ENCODE measurements around the gene KIF18A.
"Not testable (repeated sequence)": the region's sequence is repeated elsewhere in the genome, so short reads cannot be mapped to it uniquely, and the experiment has no call there.

Gene KIF18A

DNA sequence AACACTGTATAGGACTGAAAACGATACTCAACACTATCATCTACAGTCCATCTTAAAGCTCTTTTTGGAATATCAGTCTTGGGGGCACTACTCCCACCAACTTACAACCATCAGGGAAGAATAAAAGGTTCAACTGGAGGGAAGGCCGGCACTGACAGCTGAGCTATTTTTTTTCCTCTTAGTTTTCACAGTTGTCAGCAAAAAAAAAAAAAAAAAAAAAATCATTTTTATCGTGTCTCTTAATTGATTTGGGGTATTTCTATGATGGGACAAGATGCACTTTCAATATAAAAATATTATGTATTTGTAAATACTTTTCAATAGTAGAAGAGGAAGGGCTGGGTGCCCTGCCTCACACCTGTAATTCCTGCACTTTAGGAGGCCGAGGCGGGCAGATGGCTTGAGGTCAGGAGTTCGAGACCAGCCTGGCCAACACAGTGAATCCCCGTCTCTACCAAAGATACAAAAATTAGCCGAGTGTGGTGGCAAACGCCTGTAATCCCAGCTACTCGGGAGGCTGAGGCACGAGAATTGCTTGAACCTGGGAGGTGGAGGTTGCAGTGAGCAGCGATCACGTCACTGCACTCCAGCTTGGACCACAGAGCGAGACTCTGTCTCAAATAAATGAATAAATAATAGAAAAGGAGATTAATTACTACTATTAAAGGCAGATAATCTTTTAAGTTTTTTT lies 1.5 kb downstream of the KIF18A start:
- DNase-seq: no peak

DNA sequence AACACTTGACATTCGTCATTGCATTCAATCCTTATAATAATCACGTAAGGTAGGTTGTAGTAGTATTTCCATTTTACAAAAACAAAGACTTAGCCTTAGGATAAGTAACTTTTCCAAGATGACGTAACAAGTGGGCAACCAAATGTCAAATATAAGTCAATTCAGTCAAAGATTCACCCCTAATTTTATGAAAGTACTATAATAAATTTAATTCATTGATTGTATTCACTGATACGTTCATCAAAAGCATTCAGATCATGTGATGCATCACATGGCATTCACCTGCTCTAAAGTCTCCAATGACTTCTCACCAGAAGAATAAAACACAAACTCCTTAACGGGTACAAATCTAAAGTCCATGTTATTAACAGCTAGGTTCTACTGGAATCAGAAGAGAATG lies 2.1 kb downstream of the KIF18A start:
- no peak for DNase-seq

DNA sequence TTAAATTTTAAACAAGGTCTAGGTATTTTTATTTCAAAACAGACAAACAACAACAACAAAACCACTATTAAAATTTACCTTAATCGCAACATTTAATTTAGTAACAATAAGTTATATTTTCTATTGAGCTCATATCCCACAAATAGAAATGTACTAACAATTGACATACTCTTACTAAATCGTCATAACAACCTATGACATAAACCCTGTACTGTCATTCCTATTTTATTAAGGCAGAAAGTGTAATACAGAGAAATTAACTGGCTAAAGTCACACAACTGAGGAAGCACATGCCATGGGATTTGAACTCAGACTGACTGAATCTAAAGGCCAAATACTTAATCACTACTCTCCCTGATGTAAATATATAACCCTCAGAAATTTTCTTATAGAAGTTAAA lies 3.0 kb downstream of the KIF18A start:
- DNase-seq: no peak

DNA sequence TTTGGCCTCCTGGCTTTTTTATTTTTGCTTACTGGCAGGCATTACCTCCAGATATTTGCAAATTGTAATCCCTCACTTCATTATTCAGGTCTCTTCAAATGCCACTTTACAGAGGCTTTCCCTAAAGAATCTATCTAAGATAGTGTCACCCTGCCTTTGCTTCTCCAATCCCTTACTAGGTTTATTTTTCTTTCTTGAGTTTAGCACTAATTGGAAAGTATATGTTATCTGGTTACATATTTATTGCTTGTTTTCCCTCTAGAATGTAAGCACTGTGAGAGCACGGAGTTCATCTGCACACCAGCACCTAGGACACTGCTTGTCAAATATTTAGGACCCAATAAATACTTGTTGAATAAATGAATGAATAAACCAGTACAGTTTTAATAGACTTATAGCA lies 3.5 kb downstream of the KIF18A start:
- no peak for DNase-seq

DNA sequence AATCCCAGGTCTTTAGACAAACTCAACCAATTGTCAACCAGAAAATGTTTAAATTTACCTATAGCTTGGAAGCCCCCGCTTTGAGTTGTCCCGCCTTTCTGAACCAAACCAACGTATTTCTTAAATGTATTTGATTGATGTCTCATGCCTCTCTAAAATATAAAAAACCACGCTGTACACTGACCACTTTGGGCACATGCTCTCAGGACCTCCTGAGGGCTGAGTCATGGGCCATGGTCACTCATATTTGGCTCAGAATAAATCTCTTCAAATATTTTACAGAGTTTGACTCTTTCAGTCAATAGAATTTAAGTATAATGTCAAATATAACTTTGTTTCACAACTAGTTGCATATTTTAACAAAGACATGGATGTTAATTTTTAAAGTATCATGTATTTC lies 5.7 kb downstream of the KIF18A start:
- not testable (repeated sequence) for DNase-seq

DNA sequence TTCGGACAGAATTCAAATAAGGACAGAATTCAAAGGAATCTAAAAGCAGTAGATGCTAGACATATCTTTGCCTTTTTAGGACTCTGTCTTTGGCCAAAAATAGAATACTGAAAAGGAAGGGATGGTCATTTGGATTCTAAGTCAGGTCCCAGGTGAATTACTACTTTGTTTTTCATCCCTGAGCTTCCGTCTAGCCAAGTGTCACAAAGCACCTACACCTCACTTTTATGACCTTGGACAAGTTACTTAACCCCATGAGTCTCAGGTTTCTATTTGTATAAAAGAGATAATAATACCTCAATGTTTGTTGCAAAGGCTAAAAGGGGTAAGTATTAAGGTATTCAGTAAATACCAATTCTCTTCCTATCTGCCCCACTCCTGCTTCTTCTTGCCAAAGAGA lies 7.3 kb downstream of the KIF18A start:
- DNase-seq: no peak

DNA sequence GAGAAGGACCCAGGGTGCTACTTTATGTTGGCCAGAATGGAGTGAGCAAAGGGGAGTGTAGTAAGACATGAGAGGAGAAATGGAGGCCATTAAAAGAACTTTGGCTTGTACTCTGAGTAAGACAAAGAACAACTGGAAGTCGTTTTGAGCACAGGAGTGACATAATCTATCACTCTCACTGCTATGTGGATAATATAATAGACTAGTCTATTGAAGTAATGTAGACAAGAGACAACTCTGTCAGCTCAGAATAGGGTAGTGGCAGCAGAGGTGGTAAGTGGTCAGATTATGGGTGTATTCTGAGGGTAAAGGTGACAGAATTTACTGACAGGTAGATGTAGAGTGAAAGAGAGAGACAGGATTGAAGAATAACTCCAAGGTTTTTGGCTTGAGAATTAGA lies 8.2 kb downstream of the KIF18A start:
- DNase-seq: no peak

DNA sequence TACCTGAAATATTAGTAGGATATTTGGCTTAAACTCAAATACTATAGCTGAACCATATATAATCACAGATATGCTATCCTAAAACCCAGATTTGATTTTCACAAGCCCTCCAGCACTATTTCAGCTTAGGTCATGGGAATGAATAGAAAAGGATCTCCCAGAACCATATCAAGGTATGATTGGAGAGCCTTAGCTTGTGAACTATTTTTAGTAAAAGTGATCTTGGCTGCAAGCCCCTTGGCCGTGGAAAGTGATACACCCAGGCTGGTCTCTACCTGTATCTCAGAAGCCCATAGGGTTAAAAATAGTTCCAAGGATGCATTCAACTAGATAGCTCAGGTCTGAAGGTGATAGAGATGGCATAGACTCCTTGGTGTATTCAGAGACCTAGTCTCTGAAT lies 9.7 kb downstream of the KIF18A start:
- DNase-seq: no peak

DNA sequence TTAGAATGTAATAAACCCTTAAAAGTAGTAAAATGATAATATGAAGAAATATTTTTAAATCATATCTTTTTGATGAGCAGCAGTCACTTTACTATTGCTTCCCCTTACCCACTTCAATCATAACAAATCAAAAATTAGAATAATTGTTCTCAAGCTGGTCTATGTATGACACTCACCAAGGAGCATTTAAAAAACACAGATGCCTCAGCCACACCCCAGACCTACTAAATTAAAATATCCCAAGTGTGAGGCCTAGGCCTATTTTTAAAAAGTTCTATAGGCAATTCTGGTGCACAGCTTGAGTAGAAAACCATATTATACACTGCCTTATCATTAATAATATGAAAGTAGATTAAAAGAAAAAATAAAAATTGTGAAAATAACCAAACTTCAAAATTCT lies 15.2 kb downstream of the KIF18A start:
- no peak for DNase-seq

DNA sequence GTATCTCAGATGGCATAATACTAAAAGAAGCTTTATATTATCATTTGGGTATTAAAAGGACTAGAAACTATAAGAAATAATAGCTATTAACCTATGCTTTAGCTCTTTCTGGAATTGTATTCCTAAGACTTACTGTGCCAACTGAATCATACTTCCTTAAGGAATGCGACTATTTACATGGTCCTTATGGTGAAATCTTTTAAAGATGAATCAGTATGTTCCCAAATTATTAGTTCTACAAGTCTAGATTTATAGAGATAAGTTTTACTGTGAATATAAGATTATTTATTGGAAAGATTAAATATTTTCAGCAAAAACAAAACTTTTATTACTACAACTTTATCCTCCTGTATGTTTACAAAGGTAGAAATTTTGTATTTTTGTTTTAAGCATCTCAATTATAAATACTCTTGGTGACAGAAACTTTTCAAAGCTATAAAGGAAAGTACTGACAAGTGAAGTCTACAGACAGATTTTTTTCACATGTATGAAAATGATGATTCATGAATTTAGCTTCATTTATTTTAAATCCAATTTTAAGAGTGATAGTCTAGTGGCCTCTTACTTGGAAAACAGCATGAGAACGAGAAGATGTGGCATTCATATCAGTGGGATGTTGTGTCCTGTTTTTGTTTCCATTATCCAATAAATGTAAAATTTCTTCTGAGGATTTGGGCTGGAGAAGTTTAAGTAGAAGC lies 17.8 kb downstream of the KIF18A start:
- no peak for DNase-seq

DNA sequence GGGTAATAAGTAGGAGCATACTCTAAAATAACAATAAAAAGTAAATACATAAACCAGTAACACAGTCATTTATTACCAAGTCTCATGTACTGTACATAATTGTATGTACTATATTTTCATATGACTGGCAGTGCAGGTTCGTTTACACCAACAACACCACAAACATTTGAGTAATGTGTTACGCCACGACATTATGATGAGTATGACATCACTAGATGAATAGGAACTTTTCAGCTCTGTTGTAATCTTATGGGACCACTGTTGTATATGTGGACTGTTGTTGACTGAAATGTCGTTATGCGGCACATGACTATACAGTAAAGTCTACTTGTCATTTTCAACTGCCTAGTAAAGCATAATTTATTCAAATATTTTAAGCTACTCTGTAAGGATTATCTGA lies 18.6 kb downstream of the KIF18A start:
- no peak for DNase-seq

DNA sequence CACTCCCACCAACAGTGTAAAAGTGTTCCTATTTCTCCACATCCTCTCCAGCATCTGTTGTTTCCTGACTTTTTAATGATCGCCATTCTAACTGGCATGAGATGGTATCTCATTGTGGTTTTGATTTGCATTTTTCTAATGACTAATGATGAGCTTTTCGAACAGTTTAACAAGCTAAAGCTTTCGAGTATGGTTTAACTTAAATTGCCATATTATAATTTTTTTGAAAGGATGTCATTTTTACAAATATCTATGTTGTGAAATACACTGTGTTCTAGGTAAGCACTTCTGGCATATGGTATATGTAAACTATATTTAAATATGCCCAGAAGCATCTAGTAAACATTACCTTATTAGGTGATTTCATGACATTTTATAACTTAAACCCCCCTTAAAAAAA lies 20.3 kb downstream of the KIF18A start:
- not testable (repeated sequence) for DNase-seq

DNA sequence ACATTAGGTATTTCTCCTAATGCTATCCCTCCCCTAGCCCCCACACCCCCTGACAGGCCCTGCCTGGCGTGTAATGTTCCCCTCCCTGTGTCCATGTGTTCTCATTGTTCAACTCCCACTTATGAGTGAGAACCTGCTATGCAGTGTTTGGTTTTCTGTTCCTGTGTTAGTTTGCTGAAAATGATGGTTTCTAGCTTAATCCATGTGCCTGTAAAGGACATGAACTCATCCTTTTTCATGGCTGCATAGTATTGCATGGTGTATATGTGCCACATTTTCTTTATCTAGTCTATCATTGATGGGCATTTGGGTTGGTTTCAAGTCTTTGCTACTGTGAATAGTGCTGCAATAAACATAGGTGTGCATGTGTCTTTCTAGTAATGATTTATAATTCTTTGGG lies 20.8 kb downstream of the KIF18A start:
- not testable (repeated sequence) for DNase-seq

DNA sequence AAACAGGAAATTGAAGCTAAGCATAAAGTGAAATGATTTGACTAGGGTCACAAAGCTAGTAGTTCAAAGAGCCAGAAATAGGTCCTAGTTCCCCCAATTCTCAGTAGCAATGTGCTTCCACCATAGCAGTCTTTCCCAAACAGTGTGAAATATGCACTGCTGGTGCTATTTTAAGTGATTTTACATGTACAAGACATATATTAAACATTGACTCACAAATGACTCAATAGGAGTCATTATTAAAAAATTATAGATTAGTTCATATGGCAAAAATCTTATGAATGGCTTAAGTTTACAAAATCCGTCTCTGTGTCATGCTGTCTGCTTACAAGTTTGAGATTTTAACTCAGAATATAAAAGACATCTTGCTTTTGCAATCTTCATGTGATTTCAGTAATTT lies 21.4 kb downstream of the KIF18A start:
- DNase-seq: no peak

DNA sequence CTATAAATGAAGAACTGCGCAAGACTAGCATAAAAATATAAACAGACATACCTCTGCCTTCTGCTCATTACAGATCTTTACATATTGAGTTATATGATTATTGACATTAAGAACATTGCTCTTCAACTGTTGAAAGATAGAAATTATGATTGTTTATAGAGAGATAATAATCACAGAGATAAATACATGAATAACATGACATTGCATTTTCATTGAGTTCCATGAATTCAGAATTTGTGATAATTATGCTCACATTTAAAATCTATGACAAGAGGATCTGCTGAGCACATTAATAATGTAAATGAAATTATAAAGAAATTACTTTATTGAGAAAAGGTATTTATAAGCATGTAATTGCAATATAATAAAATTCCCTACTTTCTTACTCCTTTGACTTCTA lies 24.8 kb downstream of the KIF18A start:
- no peak for DNase-seq

DNA sequence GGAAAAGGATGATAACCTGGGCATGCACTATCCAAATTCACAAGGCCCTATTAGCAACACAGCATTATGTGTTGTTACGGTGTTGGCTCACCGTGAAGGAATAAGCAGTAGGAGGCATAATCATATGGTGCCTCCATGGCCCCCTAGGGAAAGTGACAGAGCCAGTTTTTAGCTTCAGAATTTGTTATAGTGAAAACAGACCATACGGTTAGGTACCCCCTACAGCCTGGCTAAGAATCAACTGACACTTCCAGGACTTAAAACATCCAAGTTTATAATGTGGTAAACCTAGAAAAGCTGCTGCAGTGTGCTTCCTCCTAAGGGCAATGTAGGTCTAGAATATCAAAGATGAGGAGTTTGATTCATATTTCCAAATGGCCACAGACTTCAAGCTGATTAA lies 30.4 kb downstream of the KIF18A start:
- DNase-seq: no peak

DNA sequence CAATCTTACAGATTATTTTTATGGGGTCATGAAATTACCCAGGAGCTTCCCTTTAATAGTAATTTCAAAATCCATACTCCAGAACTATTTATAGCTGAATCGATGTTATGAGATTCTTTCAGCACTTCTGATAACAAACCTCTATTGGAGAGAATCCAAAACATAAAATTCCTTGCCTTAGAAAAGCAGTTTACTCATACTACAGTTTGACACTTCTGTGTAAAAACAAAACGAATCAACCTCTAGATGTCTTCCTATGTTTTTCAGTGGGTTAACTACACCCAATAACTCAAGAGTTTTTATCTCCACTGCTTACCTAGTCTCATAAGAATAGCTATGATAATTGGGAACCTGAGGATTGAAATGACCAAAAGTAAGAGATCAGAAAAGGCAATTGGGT lies 35.6 kb downstream of the KIF18A start:
- no peak for DNase-seq

DNA sequence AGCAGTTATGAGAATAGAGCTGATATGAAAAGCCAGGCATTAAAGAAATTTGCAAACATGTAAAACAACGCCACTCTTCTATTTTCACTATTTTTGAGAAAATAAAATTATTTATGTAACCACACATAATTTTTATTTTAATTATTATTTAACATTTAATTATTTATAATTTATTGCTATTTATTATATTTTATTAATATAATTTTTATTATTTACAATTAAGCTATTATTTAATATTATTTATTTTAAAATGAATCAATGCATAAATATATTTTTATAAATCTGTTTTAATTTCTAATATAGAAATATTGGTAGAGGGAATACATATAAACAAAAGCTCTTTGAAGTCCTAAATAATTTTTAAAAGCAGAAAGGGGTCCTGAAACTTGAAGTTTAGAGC lies 36.7 kb downstream of the KIF18A start:
- no peak for DNase-seq

DNA sequence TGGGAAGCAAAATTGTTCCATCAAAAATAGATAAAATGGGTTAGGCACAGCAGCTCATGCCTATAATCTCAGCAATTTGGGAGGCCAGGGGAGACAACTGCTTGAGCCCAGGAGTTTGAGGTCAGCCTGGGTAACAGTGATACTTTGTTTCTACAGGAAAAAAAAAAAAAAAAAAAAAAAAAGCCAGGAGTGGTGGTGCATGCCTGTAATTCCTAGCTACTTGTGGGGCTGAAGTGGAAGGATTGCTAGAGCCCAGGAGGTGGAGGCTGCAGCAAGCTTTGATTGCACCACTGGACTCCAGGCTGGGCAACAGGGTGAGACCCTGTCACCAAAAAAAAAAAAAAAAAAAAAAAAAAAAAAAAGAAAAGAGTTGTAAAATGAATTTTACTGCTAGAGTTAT lies 49.6 kb downstream of the KIF18A start:
- no peak for DNase-seq

DNA sequence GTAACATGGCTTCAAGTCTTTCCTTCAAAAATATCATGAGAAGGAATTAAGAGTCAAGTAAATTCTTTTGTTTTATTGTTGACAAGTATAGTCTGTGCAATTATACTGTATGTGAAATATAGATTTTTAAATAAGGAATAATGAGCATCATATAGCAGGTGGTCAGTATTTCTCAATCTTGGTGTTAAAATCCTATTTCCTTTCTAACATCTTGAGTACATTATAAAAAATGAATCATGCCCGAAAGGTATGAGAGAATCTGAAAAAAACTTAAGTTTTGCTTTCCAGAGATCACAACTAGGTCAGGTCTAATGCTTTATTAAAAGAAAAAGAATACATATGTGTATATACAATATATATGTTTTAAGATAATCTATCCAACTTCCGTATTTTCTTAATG lies 53.1 kb downstream of the KIF18A start:
- DNase-seq: no peak

DNA sequence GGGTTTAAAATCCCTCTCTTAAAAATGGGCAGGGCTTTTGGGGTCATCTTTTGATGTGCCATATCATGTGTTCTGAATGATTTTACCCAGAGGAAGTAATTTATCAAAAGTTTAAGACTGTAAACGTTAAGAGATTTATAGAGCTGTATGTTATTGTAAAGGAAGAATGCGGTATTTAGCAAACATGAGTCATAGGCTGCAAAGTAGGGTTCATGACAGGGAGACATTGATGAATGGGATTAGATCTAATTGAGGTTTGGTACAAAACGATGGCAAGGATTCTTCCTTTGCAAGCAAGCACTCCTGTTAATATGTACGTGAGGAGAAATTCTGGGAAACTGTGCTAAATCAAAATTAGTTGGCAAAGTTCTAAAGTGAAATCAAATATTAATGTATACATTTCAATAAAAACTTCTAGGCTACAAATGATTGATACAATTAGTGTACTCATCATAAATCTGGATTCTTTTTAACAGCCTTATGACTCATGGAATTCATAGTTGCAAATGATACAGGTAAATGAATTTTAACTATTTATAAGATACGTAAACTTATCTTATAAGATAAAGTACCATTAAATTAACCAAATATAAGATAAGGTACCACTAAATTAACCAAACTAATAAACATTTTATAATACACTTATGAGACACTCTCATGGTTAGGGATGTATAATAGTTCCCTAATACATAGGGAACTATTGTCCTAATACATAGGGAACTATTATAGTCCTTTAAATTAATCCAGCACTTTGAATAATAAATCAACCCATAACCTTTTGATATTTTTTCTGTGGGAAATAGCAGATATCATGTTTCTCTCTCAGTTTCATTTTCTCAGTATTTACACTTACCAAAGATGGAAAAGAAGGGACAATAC lies 58.4 kb downstream of the KIF18A start:
- no peak for DNase-seq

DNA sequence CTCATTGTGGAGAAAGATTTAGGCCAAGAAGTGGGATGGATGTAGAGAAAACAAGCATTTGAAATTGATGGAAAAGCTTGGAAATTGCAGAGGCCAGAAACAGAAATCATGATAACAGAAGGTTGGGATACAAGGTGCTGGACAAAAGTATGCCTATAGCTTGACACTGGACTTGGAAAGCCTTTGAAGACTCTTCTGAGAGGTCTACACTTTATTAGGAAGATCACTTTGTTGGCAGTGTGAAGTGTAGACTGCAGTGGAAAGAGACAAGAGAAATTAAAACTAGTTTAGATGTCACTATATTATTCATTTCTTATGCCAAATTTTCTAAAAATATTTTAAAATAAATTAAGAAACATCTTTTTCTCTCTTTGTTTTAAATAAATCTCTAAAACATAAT lies 59.1 kb downstream of the KIF18A start:
- no peak for DNase-seq

DNA sequence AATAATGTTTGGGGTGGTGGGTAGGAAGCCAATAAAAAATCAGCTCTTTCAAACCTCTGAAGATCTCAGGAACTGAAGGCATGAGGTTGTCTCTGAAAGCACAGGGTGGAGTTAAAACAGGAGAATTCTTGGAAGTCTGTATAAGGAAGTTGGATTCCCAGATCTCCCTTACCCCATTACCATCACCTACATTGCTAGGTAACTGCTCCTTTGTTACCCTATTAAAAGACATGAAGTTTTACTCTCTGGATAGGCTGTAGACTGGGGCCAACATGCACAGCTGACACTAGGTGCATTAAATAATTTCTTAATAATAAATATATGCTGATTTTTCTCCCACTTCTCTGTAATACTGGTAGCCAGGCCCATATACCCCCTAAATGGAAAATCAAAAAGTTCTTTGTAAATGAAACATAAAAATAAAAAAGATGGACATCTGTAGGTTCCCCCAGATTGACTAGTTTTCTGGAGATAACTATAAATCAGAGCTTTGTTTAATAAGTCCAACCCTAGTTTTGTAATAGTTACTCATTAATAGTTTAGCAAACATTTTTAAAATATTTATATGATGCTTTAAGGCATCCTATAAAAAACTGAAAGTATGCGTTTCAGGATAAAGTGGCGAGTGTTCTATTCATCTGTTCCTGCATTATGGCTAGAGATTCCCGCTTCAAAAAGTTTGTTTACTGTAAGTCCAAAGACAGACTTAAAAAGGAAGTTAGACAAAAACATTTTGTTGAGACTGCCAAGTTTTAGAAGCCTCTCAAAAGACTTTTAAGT lies 63.8 kb downstream of the KIF18A start:
- no peak for DNase-seq
